Fibroblast of skin of scalp (primary cell): ENCODE results near the gene NABP1.

ENCODE experiments used
- DNase-seq: peaks from one replicate; pipeline ENCODE4 v3.0.0-alpha.2; 2013

NABP1 gene

DNA sequence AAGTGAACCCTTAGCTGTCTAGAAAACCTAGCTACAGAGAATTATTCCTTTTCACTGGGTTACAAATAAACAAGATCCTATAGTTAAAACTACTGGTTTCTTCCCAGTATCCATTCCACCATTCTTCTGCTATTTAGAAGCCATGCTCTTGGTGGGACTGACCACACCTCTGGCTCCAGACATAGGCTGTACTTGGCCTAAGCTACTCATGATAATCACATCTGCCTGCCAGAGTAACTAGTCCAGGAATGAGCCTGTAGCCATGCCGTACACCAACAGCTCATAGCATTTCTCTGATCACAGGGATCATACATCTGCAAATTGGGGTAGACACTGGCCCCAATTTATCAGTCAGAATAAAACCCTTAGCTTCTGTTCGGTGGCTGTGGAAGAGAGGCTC lies 33.7 kb downstream of the NABP1 start:
- DNase-seq = no peak

DNA sequence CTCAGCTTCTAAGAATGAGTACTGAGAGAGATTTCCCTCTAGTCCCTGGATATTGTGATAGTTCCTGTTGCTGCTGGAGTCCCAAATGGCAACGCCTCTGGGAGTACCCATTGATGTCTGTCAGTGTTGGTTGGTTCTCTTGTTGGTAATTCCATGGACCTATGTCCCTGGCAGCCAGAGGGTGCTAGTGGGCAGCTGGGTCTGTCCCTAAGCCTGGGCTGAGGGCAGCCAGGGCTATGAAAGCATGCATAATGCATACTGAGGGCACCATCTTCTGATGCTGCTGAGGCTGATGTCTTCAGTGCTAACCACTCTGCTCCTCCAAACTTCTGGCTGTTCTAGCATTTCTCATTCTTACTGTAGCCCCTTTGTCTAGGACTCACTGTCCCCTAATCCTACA lies 35.9 kb downstream of the NABP1 start:
- no peak for DNase-seq

DNA sequence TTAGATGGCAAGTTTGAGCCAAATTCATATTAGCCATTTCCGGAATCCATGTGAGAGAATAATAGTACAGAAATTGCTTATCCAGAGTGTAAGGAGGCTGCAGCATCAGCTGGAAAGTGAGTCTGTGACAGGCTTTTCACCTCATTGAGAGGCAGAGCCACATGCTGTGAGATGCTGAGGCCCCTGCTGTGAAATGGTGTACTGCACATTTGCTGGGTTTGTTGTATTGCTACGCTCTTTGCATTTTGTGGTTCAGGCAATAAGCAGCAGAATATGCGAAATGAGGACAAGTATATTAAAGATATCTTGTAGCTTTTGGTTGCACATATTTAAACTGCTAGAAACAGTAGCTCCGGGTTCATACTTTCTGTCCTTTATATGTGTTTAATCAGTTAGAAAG lies 37.0 kb downstream of the NABP1 start:
- no peak for DNase-seq

DNA sequence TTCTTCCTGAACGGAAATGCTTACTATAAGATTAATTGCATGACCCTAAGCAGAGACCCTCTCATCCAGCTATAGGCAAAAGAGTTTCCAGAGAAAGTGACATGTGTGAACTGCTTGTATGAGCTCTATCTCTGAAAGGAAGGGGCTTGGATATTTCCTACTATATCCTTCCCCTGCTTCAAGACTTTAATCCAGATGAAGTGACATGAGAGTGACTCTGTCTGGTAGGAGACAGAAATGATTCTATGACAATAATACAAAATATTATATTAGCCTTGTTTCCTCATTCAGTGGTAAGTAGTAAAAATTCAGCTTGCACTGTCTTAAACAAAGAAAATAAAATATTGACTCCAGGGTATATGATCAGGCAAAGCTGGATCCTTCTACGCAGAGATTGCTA lies 37.5 kb downstream of the NABP1 start:
- DNase-seq = no peak

DNA sequence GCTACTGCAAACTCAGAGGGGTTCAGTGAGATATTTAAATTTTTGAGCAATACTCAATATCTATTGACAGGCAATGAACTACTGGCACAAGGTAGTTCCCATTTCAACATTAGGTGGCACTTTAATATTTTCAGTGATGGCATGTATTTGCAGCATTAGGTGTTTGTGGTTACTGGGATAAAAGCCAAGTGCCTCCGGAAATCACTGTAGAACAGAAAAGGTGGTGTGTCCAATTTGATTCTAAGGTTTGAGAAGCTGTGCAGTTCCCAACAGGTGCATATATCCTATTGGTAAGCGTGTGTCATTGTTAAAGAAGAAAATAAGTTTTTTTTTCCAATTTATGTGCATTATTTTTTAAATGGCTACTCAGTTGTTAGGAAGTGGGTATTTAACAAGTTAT lies 41.3 kb downstream of the NABP1 start:
- DNase-seq = no peak

DNA sequence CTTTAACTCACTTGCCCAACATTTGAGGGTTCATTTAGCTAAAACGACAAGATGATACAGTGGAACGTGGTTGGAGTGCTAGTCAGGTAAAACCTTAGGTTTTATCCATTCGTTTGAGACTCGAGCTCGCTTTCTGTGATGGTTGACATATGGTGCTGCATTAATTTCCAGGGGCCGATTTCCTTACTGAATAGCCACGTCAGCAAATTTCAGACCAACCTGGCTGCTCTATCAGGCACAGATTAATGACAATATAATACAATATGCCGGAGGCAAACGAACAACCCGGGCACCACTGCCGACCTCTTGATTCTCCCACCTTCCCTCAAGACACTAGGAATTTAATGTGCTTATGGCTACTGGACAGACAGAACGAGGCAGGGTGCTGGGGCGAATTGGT lies 42.0 kb downstream of the NABP1 start:
- no peak for DNase-seq

DNA sequence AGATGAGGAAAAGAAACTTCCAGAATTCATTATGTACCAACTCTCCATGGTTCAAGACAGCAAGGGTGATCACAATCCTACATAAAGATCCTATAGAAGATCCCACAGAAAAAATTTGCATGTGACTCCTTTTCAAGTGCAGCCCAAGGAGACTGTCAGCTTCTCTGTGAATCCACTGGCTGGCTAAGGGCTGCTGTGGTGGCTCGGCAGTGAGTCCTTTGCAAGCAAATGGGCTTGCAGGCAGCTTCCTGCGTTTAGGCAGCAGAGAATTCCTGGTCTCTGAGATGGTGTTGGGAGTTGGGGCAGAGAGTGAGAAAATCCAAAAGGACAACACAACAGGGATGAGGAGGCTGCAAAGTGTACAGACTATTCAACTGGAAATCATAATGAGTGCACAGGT lies 43.4 kb downstream of the NABP1 start:
- DNase-seq = no peak

DNA sequence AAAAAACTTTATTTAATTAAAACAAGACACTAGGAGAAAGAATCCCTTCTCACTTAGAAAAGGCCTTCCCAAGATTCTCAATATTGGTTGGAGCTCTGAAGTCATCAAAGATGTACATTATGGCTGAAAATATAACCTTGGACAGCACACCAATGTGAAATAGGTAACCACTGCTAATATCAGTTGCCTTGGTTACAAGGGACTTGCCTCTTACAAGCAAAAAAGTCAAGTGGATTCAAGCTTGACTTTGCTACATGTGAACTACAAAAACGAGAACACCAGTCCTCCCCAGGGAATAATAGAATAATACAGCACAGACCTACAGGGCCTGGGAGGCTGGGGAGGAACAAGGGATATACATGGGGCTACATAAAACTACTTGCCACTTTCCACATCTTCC lies 46.1 kb downstream of the NABP1 start:
- no peak for DNase-seq

DNA sequence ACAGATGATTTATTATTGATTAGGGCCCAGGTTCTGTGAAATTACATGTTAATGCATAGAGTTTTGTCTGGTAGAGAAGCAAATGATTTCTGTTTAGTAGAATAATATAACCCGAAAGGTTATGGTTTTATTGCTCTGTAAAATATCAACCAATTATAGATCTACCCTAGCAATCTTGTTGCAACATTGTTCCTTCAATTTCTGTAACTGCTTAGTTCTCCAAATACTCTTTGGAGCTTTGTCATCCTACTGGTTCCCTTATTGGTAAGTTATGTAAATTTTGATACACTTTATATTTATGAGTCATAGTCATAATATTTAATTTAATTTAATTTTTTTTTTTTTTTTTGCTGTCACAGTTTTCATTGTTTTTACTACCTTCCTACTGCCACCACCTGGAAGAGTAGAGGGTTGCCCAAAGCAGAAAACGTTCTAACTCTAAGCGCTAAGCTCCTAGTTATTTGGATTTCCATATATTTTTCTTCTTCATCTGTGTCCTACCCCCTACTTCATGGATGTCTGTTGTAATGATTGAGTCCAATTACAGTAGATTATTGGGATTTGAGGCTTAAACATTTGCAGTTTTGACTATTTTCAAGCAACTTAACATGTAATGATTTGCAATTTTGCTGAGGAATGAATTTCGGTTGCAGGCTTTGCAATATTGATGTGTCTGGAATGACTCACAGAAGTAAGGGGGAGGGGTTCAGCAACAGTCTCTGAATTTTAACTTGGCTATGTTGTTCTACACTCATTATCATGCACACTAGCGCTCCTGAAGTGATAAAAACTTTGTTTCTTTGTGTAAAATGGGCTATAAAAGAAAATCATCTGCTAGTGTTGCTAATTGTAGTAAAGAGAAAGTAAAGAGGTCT lies 51.1 kb downstream of the NABP1 start:
- DNase-seq = peak; percentile 46

DNA sequence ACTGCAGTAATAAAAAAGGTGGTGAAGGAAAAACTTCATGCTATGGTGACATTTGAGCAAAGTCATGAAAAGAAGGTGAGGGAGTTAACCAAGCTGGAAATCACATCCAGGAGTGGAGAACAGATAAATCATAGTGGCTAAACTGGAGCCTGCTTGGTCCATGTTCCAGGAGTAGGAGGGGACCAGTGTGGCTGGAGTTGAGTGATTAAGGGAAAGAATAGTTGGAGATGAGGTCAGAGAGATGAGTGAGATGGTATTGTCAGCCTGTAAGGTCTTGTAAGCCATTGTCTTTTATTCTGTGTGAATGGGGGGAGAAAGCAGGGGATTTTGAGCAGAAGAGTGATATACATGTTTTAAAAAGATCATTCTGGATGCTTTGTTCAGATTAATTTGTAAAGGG lies 52.3 kb downstream of the NABP1 start:
- no peak for DNase-seq
